Activated naive CD4-positive, alpha-beta T cell treated with anti-CD3 and anti-CD28 coated beads, Interleukin-2, amount 10 ng/mL, durations not matched to agents 7 days and 5 days (primary cell): Measurements from ENCODE around the gene CAMK2B.
A peak's percentile ranks its signal among the peaks of the same experiment; 100 is the strongest.

ENCODE experiments used
- CTCF ChIA-PET: fragments of 350-600 bp; sonication (Branson Sonifier 250); formaldehyde crosslinking; loops from one replicate; lab custom pipeline; 2021; ENCODE audit warnings: antibody characterized with exemption; lab: Charles Lee
- DNase-seq: peaks from one replicate; pipeline ENCODE4 v3.0.0-alpha.2; 2020
- H3K27ac Mint-ChIP-seq: one replicate; pipeline ENCODE4 v1.8.0; 2021; ENCODE audit warnings: mild to moderate bottlenecking, moderate library complexity, mixed read lengths
- H3K27me3 Mint-ChIP-seq: one replicate; pipeline ENCODE4 v1.8.0; 2021; ENCODE audit warnings: mild to moderate bottlenecking, mixed read lengths
- H3K36me3 Mint-ChIP-seq: one replicate; pipeline ENCODE4 v1.8.0; 2021; ENCODE audit warnings: mixed read lengths
- H3K4me1 Mint-ChIP-seq: one replicate; pipeline ENCODE4 v1.8.0; 2021; ENCODE audit warnings: mixed read lengths
- H3K4me3 Mint-ChIP-seq: one replicate; pipeline ENCODE4 v1.8.0; 2021; ENCODE audit warnings: mild to moderate bottlenecking, moderate library complexity, mixed read lengths
- H3K9me3 Mint-ChIP-seq: one replicate; pipeline ENCODE4 v1.8.0; 2021; ENCODE audit warnings: mixed read lengths

CAMK2B gene

DNA sequence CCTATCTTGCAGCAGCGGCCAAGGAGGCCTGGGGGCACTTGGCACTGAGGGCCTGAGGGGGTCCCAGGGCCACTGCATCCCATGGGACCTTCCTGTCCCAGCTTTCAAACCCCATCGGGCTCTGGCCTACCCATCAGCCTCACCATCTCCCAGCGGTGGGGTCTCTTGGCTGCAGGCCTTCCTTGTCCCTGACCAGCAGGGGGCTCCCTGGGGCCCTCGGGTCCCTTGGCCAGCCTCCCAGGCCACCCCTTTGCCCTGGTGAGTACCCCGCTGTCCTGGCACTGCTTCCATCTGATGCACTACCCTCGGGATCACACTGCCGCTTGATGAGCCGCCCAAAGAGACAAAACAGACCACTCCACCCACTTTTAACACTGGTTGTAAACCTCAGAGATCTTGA is 81.1 kb downstream of the CAMK2B start:
- Mint-ChIP-seq H3K9me3 (no peaks in the 10 kb centered on the region), H3K36me3 (no peaks in the 10 kb centered on the region), H3K4me1 (peaks cover 5% of the 10 kb centered on the region), H3K27ac (no peak overlapping the region), H3K27me3 (peaks cover 7% of the 10 kb centered on the region), H3K4me3 (no peak overlapping the region)
- CTCF ChIA-PET, result interaction anchor here (1.8 to 5.6 kb wide), 2 partner anchors 26 to 322 kb away, joined by 3 to 73 read pairs; no protein-coding TSS in a partner anchor
- peak; percentile 48 for DNase-seq

DNA sequence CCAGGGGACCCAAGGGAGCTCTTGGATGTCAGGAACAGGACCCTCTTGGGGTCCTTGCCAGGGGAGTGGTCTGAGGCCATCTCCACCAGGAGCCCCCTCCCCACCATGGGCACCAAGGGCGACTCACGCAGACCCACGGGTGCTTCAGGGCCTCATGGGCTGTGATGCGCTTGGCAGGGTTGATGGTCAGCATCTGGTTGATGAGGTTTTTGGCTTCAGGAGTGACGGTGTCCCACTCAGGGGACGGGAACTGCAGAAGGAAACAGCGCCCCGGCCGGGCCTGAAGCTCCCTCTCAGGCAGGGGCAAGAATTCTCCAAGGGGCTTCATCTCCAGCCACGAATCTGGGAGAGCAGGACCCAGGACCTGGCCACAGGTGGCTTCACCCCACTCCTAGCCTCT is 83.3 kb downstream of the CAMK2B start:
- DNase-seq, result no peak
- Mint-ChIP-seq H3K4me1 (peaks cover 5% of the 10 kb centered on the region), H3K27ac (no peak overlapping the region), H3K27me3 (peaks cover 4% of the 10 kb centered on the region), H3K4me3 (no peak overlapping the region), H3K36me3 (no peaks in the 10 kb centered on the region), H3K9me3 (no peaks in the 10 kb centered on the region)
- CTCF ChIA-PET, result interaction anchor here (0.6 to 5.6 kb wide), 13 partner anchors 10 to 324 kb away, joined by 3 to 73 read pairs (median 4); no protein-coding TSS in a partner anchor

DNA sequence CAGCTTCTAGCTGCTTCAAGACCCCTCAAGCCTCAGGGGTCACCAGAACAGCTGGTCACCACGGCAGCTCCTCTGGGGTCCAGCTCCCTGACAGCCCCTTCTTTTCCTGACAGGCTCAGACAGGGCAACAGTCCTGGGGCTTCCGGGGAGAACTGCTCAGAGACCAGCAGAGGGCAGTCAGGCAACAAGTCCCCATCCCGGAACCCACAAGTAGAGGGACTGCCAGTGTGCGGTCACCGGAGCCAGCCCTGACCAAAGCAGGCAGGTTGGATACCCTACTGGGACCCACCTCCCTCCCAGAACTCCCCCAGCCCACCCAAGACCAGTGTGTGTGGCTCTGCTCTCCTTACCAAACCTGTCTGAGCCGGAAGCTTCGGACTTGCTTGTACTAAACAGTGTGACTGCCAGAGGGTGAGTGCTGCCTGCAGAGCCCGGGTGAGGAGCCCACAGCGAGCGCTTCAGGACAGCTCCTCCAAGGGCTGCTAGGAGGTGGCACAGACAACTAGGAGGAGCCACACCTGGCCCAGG is 84.3 kb downstream of the CAMK2B start:
- CTCF ChIA-PET, result interaction anchor here (0.6 to 5.6 kb wide), 34 partner anchors 8 to 331 kb away, joined by 3 to 73 read pairs (median 4); partner anchors contain the start of gene NUDCD3
- Mint-ChIP-seq H3K27ac (no peak overlapping the region), H3K9me3 (no peaks in the 10 kb centered on the region), H3K27me3 (peaks cover 4% of the 10 kb centered on the region), H3K4me3 (peak overlapping the region; percentile 23), H3K36me3 (no peaks in the 10 kb centered on the region), H3K4me1 (peaks cover 5% of the 10 kb centered on the region)
- DNase-seq, result peak; percentile 79

DNA sequence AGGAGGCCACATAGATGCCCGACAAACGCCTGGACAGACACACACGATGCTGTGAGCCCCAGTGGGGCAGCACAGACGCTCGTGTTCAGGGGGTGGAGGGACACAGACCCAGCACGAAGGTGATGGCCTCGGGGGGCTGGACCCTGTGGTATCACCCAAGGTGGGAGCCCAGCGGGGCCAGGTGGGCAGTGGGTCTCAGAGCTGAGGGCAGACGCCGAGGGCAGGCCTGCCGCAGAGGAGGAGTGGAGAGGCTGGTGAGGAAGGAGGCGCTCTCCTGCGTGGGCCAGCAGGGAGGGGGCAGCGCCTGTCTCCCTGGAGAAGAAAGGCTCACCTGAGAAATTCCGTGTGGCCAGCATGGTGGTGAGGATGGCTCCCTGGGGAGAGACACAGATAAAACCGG is 85.0 kb downstream of the CAMK2B start:
- Mint-ChIP-seq H3K9me3 (no peaks in the 10 kb centered on the region), H3K4me3 (no peak overlapping the region), H3K27me3 (peaks cover 4% of the 10 kb centered on the region), H3K27ac (no peak overlapping the region), H3K36me3 (no peaks in the 10 kb centered on the region), H3K4me1 (peaks cover 5% of the 10 kb centered on the region)
- DNase-seq, result no peak
- CTCF ChIA-PET, result interaction anchor here (0.6 to 5.6 kb wide), 29 partner anchors 9 to 332 kb away, joined by 3 to 73 read pairs (median 4); partner anchors contain the start of gene NUDCD3

DNA sequence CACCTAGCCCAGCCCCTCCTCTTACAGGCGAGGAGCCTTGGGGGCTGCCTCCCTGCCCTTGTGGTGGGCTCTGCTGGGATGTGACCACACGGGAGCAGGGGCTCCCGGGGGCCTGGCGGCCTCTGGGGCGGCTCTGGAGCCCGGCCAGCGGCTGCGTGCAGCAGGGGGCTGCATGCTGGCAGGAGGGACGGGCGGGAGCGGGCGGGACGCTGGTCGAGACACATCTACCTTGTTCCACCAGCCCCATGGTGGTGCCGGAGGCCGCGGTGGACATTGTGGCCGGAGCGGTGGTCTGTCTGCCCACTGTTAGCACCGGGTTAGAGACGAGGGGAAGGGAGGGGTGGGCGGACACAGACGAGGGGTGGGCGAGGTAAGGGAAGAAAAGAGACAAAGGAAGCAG is 86.0 kb downstream of the CAMK2B start:
- CTCF ChIA-PET, result no interaction called here
- H3K9me3 Mint-ChIP-seq, result no peaks in the 10 kb centered on the region
- no peak for DNase-seq
- H3K36me3 Mint-ChIP-seq, result no peaks in the 10 kb centered on the region
- H3K4me3 Mint-ChIP-seq, result no peak overlapping the region
- peaks cover 5% of the 10 kb centered on the region for H3K4me1 Mint-ChIP-seq
- peaks cover 4% of the 10 kb centered on the region for H3K27me3 Mint-ChIP-seq
- H3K27ac Mint-ChIP-seq, result no peak overlapping the region

DNA sequence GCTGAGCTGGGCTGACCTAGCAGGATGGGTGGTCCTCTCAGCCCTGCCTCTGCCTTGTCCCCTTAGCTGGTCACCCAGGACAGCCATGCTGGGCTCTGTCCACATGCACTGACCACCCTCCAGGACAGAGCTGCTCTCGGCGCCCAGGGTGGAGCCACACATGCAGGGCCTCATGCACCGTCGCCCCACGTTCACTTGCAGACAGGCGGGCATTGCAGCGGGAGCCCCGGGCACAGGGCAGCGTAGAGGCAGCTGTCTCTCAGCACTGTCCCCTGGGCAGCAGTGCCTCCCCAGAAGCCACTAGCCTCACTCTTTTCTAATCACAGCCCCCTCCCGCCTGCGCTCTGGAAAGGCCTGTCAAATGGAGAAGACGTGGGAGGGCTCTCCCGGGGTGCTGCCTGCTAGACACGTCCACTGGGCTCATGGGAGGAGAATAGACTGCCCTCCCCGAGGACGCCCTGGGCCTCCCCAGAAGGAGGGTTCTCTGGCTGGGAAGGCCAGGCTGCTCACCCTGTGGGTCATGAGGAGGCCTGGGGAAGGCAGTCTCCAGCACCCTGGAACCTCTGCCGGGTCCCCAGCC is 87.2 kb downstream of the CAMK2B start:
- CTCF ChIA-PET, result interaction anchor here (1.2 kb wide), 1 partner anchor 328 kb away, joined by 4 read pairs; no protein-coding TSS in a partner anchor
- Mint-ChIP-seq H3K36me3 (no peaks in the 10 kb centered on the region), H3K9me3 (no peaks in the 10 kb centered on the region), H3K27ac (no peak overlapping the region), H3K4me1 (peaks cover 5% of the 10 kb centered on the region), H3K4me3 (no peak overlapping the region), H3K27me3 (peaks cover 4% of the 10 kb centered on the region)
- DNase-seq, result no peak

DNA sequence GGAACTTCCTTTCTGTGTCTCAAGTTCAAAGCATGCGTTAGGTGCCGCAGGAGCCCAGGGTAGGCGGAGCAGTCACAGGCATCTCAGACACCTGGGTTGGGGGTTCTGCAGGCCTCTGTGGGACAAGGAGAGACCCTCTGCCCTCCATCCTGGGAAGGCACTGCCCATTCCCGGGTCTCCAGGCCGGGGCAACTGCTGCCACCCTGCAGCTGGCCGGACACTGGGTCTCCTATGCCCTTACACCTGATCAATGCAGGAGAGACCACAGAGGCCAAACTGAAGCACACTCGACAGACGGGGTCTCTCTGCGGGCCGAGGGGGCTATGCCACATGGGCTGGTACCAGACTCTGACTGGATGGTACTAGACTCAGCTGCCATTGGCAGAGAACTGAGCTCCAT is 87.7 kb downstream of the CAMK2B start:
- Mint-ChIP-seq H3K4me3 (no peak overlapping the region), H3K9me3 (no peaks in the 10 kb centered on the region), H3K4me1 (peaks cover 5% of the 10 kb centered on the region), H3K36me3 (no peaks in the 10 kb centered on the region), H3K27ac (no peak overlapping the region), H3K27me3 (peaks cover 4% of the 10 kb centered on the region)
- CTCF ChIA-PET, result interaction anchor here (1.2 kb wide), 1 partner anchor 328 kb away, joined by 4 read pairs; no protein-coding TSS in a partner anchor
- no peak for DNase-seq

DNA sequence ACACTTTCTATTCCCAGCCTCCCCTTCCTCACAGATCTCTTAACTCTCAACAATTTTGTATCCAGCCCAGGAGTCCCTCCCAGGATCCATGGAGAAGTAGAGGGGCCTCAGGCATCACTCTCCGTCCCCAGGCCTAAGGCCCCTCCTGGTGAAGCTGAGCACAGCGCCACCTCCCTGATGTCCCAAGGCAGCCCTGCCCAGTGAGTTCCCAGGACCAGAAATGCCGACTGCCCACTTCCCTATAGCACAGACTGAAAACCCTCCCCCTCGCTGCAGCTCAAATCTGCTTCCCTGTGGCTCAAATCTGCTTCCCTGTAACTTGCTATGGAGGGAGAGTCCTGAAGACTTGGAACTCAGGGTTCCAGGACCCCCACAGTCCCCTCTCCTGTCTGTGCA is 89.1 kb downstream of the CAMK2B start:
- DNase-seq, result no peak
- Mint-ChIP-seq H3K27ac (no peak overlapping the region), H3K4me1 (peaks cover 5% of the 10 kb centered on the region), H3K4me3 (no peak overlapping the region), H3K9me3 (no peaks in the 10 kb centered on the region), H3K36me3 (no peaks in the 10 kb centered on the region), H3K27me3 (peaks cover 4% of the 10 kb centered on the region)
- CTCF ChIA-PET, result no interaction called here

DNA sequence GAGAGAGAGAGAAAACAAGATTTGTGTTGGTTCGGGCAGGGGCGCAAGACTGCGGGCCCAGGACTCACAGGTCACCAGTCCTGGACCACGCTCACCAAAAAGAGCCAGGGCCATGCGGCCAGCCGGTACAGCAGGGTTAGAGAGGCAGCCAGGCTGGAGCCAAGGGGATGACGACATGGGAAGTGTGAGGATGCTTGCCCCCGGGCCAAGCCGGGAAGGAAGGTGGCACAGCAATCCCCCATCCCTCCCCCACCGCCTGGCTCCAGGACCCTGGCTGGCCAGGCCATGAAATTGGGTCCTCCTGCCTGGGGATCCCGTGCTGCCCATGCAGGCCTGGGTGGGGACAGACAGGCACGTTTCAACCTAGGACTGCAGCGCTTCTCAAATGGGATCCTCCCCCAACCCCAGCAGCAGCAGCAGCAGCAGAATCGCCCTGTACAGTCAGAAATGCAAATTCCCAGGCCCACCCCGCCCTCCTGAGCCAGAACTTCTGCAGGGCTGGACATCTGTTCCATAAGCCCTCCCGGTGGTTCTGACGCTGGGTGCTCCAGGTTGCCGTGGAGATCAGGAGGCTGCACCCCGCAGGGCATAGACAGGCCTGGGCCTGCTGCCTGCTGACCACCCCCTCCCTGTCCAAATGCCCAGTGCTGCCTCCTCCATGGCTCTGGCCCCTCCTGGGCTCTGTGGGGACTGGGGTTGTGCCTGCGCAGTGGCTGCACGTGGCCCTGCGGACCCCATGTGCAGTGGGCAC is 89.6 kb downstream of the CAMK2B start:
- Mint-ChIP-seq H3K27me3 (peaks cover 2% of the 10 kb centered on the region), H3K36me3 (no peaks in the 10 kb centered on the region), H3K4me1 (no peaks in the 10 kb centered on the region), H3K27ac (no peak overlapping the region), H3K9me3 (no peaks in the 10 kb centered on the region), H3K4me3 (no peak overlapping the region)
- CTCF ChIA-PET, result no interaction called here
- no peak for DNase-seq

DNA sequence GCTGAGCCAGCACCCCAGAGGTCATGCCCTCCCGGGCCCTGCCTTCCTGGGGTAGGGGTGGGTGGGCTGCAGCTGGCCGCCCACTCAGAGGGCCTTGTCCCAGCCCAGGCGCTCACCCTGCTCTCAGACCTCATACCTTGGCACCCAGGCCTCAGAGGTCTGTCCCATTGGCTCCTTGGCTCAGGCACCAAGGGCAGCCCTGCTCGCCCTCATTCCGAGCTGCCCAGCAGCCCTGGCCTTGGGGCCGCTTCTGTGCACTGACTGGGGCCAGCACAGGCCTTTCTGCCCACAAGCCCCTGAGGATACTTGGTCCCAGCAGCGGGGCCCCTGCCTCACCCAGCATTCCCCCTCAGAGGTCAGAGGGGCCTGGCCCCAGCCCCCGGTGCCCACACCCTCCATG is 90.3 kb downstream of the CAMK2B start:
- Mint-ChIP-seq H3K9me3 (no peaks in the 10 kb centered on the region), H3K27me3 (no peaks in the 10 kb centered on the region), H3K4me3 (no peak overlapping the region), H3K27ac (no peak overlapping the region), H3K36me3 (no peaks in the 10 kb centered on the region), H3K4me1 (no peaks in the 10 kb centered on the region)
- CTCF ChIA-PET, result no interaction called here
- no peak for DNase-seq

DNA sequence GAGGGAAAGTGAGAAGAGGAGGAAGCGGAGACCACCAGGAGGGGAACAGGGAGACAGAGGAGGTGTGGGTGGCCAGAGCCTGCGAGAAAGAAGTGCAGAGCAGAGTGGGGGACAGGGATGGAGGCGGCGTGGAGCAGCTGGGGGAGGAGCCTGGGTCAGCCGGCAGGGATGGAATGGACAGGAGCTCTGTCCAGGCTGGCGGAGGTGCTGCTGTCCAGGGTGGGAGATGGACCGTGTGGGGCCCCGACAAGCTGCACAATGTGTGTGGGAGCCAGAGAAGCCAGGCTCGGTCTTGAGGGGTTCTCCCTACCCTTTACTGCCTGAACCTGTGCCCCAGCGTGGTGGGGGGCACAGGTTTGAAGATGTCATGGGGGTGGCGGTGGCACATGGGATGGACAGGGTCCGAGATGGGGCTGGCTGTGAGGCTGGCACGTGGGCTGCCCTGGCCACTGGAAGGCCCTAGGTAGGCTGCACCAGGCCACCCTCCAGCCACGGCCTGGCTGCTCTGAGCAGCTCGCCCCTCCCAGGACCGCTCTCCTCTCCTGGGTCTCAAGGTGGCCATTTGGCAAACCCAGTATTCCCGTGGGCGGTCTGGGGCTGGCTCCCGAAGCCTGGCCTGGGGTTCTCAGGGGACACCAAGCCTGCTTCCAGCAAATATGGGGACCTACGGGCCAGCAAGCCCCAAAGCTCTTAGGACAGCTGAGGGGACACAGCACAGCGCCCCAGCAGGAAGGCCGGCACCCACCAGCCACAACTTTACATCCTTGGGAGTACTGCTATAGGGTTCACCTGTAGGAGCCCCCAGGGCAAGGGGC is 92.3 kb downstream of the CAMK2B start:
- CTCF ChIA-PET, result no interaction called here
- no peak overlapping the region for H3K27ac Mint-ChIP-seq
- no peak overlapping the region for H3K4me3 Mint-ChIP-seq
- H3K27me3 Mint-ChIP-seq, result no peaks in the 10 kb centered on the region
- no peaks in the 10 kb centered on the region for H3K9me3 Mint-ChIP-seq
- no peaks in the 10 kb centered on the region for H3K36me3 Mint-ChIP-seq
- H3K4me1 Mint-ChIP-seq, result no peaks in the 10 kb centered on the region
- no peak for DNase-seq

DNA sequence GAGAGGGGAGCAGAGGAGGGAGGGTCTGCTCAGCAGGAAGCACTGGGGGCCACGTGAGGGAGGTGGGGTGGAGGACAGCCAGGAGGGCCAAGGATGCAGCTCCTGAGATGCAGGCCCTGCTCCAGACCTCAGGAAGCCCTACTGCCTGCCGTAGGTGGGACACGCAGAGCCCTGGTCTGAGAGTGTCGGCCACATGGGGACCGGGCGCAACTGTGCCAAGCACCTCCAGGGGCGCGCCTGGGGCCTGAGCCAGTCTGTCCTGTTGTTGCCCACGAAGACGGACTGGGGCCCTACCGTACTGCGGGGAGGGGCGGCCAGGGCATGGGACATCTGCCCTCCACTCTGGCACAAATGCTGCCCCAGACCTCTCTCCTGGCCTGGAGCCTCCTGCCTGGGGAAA is 93.0 kb downstream of the CAMK2B start:
- Mint-ChIP-seq H3K36me3 (no peaks in the 10 kb centered on the region), H3K27me3 (no peaks in the 10 kb centered on the region), H3K4me1 (no peaks in the 10 kb centered on the region), H3K4me3 (no peak overlapping the region), H3K9me3 (no peaks in the 10 kb centered on the region), H3K27ac (no peak overlapping the region)
- CTCF ChIA-PET, result no interaction called here
- DNase-seq, result no peak

DNA sequence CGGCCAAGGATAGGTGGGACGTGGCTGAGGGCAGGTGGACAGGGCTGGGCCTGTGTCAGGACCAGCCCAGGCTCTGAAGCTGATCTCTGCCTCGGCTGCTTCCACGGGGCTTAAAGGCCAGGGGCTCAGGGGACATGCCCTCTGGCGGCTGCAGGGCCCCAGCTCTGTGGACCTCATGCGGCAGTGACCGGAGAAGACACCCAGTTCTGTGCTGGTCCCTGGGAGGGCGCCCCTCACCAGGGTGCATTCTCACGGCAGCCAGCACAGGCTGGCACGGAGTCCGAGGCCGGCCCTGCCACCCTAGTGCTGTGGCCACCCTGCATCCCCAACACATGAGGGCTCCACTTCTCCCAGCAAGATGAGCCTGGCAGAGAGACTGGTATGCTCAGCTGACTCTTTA is 94.3 kb downstream of the CAMK2B start:
- no peaks in the 10 kb centered on the region for H3K4me1 Mint-ChIP-seq

DNA sequence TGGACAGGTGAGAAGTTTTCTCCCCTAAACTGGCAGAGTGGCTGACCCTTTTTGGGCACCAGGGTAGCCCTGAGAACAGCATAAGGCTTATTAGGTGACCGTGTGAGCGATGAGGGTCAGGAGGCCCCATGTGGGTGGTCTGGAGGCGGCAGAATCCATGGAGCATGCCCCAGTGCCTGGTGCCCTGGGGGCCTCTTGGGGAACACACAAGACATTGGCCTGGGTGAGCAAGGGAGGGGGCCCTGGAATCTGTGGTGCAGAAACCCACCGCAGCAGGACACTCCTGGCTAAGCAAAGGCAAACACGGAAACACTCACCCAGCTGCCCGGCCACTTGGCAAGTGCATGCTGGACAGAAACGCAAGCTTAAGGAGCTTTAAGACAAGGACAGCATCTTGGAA is 95.1 kb downstream of the CAMK2B start:
- DNase-seq, result no peak
- H3K4me3 Mint-ChIP-seq, result no peak overlapping the region
- no peaks in the 10 kb centered on the region for H3K36me3 Mint-ChIP-seq
- H3K27me3 Mint-ChIP-seq, result peaks cover 4% of the 10 kb centered on the region
- CTCF ChIA-PET, result interaction anchor here (0.9 kb wide), 1 partner anchor 11 kb away, joined by 3 read pairs; no protein-coding TSS in a partner anchor
- H3K27ac Mint-ChIP-seq, result no peak overlapping the region
- no peaks in the 10 kb centered on the region for H3K9me3 Mint-ChIP-seq
- H3K4me1 Mint-ChIP-seq, result no peaks in the 10 kb centered on the region

More for the DNA sequence above, 94.3 kb downstream of the CAMK2B start:
- H3K27ac Mint-ChIP-seq, result no peak overlapping the region
- CTCF ChIA-PET, result interaction anchor here (0.5 to 0.9 kb wide), 2 partner anchors 10 to 21 kb away, joined by 3 read pairs; no protein-coding TSS in a partner anchor
- peaks cover under 1% of the 10 kb centered on the region for H3K27me3 Mint-ChIP-seq
- H3K4me3 Mint-ChIP-seq, result no peak overlapping the region
- no peak for DNase-seq
- no peaks in the 10 kb centered on the region for H3K9me3 Mint-ChIP-seq
- H3K36me3 Mint-ChIP-seq, result no peaks in the 10 kb centered on the region
